Daoy (cell line): ENCODE data around the gene HS3ST3A1. TPM values are rescaled to one million over a fixed set of nuclear protein-coding genes. Genes with fewer than 3 reads are reported as not detected.
A peak's percentile ranks its signal among the peaks of the same experiment; 100 is the strongest.

Experiments used
- DNase-seq: peaks from one replicate; pipeline ENCODE4 v3.0.0-alpha.2; 2015; ENCODE audit warnings: low read depth
- total RNA-seq: library from RNA; depleted of rRNA; stranded (reverse); fragments of >200 nt; shearing (Covaris generic); gene quantifications from 2 replicates; pipeline ENCODE4 v1.2.3, GENCODE V29; 2014

Gene HS3ST3A1
- total RNA-seq, 1 experiment from 2014 or later = 17.4 TPM

- DNase-seq = no peak
Measured at GRCh38 chr17:13491916-13492736, 109.6 kb downstream of the HS3ST3A1 start.

- no peak for DNase-seq
Measured at GRCh38 chr17:13491491-13491890, 110.2 kb downstream of the HS3ST3A1 start.

- DNase-seq = peak; percentile 67
Measured at GRCh38 chr17:13490906-13491482, 110.7 kb downstream of the HS3ST3A1 start.

- DNase-seq = no peak
Measured at GRCh38 chr17:13490427-13490826, 111.3 kb downstream of the HS3ST3A1 start.

GRCh38 chr17:13485327-13485726 lies 116.4 kb downstream of the HS3ST3A1 start:
- DNase-seq = no peak

GRCh38 chr17:13484020-13484419 lies 117.7 kb downstream of the HS3ST3A1 start:
- DNase-seq = no peak

- no peak for DNase-seq
Measured at GRCh38 chr17:13480877-13481276, 120.9 kb downstream of the HS3ST3A1 start.

- DNase-seq = no peak
Measured at GRCh38 chr17:13478326-13478830, 123.4 kb downstream of the HS3ST3A1 start.

GRCh38 chr17:13477180-13477611 lies 124.5 kb downstream of the HS3ST3A1 start:
- peak; percentile 52 for DNase-seq

- no peak for DNase-seq
Measured at GRCh38 chr17:13476720-13477119, 125.0 kb downstream of the HS3ST3A1 start.

GRCh38 chr17:13475574-13476223 lies 126.0 kb downstream of the HS3ST3A1 start:
- no peak for DNase-seq

GRCh38 chr17:13474073-13474800 lies 127.5 kb downstream of the HS3ST3A1 start:
- DNase-seq = peak; percentile 54

- no peak for DNase-seq
Measured at GRCh38 chr17:13465678-13466077, 136.1 kb downstream of the HS3ST3A1 start.

- DNase-seq = no peak
Measured at GRCh38 chr17:13462673-13463124, 139.0 kb downstream of the HS3ST3A1 start.

- DNase-seq = no peak
Measured at GRCh38 chr17:13462146-13462545, 139.6 kb downstream of the HS3ST3A1 start.

- no peak for DNase-seq
Measured at GRCh38 chr17:13460261-13461000, 141.3 kb downstream of the HS3ST3A1 start.

GRCh38 chr17:13457783-13458182 lies 143.9 kb downstream of the HS3ST3A1 start:
- no peak for DNase-seq
